ENCODE results near the gene EP400. TPM values are rescaled to one million over a fixed set of nuclear protein-coding genes. Genes with fewer than 3 reads are reported as not detected.
A peak's percentile ranks its signal among the peaks of the same experiment; 100 is the strongest.

The EP400 gene
- total RNA-seq, 1 donor = 14.5 TPM

DNA sequence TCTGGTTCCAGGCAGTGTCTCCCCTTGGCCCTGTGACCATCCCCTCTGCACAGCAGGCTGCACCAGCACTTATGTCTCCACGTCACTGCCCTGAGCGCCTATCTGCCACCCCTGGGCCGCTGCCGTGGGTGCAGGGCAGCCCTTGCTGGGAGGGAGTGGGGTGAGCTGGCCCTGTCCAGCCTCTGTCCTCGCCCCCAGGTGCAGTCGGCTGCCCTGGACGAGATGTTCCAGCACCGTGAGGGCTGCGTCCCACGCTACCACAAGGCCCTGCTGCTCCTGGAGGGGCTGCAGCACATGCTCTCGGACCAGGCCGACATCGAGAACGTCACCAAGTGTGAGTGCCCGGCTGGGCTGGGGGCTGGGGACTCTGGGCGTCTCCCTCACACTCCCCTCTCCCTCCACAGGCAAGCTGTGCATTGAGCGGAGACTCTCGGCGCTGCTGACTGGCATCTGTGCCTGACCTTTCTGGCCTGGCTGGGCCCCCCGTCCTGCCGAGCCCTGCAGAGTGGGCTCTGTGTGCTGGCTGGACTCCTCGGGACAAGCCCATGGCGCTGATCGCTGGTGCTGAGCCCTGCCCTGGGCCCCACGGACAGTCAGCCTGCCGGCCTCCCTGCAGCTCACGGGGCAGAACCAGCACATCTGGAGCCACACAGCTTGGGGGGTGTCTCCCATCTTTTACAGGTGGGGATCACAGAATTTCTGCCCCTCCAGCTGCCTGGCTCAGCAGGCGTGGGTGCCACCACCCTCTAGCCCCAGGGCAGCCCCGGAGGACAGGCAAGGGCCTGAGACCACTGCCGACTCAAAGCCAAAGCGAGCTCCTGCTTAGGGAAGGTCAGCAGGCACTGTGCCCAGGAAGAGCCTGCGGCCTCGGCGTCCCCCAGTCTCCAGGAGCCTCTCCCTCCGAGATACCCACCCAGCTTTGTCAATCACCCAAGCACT is 28.6 kb upstream of the EP400 start:
- DNase-seq (ENCODE audit: insufficient read length, low spot score, missing footprints) = peak; percentile 83
- no peaks in the 10 kb centered on the region for H4K20me1 ChIP-seq (ENCODE audit: insufficient read depth, low read length)
- H3K36me3 ChIP-seq (ENCODE audit: insufficient read depth, low read length) = peaks cover 13% of the 10 kb centered on the region
- H3K4me3 ChIP-seq (ENCODE audit: insufficient read depth, low read length) = no peak overlapping the region
- H3K27ac ChIP-seq (ENCODE audit: low read depth, low read length) = no peak overlapping the region
- no peak overlapping the region for H2AFZ ChIP-seq (ENCODE audit: low read length)
- no peaks in the 10 kb centered on the region for H3K4me1 ChIP-seq (ENCODE audit: insufficient read depth, low read length)
- H3K9me3 ChIP-seq (ENCODE audit: low read depth, low read length) = no peaks in the 10 kb centered on the region
- H3K4me2 ChIP-seq (ENCODE audit: insufficient read depth, low read length) = no peak overlapping the region
- no peaks in the 10 kb centered on the region for H3K27me3 ChIP-seq (ENCODE audit: insufficient read depth, low read length)
- TF ChIP-seq CTCF (IDR thresholded peaks at IDR 0.05; ENCODE audit: extremely low read depth, low read depth, low read length) = no peak
- no peaks in the 10 kb centered on the region for H3K79me2 ChIP-seq (ENCODE audit: insufficient read depth, low read length)

DNA sequence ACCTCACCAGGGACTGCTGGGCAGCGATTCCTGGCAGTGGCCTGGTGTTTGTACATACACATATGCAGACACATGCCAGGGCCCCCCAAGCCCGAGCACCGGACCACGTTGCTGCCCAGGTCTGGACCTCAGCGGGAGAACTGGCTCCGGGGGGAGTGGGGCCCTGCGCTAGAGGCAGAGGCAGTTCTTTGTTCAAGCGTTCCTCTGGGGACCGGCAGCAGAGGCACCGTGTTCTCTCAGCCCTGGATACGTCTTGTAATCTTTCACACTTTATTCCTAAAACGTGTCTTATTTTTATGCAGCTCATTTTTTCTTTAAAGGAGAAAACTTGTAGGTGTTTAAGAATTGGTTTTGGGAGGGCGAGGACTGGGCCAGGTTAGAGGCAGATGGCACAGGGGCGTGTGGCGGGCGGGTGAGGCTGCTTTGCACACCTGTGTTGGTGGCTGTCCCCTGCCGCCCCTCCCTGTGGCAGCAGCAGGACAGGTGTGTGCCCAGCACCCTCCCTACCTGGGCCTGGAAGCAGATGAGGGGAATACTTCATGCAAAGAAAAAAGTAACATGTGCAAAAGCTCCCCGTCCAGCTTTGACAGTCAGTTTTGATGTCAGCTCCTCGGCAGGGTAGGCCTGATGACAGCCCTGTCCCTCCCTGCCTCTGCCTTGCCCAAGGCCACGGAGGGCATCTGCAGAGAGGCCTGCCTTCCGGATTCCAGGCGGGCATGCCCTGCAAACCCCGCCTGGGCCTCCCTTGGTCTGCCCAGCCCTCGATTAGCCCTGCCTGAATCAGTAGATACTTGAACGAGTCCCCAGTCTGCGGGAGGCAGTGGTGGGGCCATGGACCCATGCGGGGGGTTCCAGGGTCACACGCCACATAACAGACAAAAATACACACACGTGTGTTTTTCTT is 27.6 kb upstream of the EP400 start:
- H3K4me1 ChIP-seq (ENCODE audit: insufficient read depth, low read length) = no peaks in the 10 kb centered on the region
- no peak overlapping the region for H2AFZ ChIP-seq (ENCODE audit: low read length)
- H3K27me3 ChIP-seq (ENCODE audit: insufficient read depth, low read length) = no peaks in the 10 kb centered on the region
- peaks cover 9% of the 10 kb centered on the region for H3K36me3 ChIP-seq (ENCODE audit: insufficient read depth, low read length)
- H3K4me3 ChIP-seq (ENCODE audit: insufficient read depth, low read length) = no peak overlapping the region
- TF ChIP-seq CTCF (IDR thresholded peaks at IDR 0.05; ENCODE audit: extremely low read depth, low read depth, low read length) = no peak
- no peaks in the 10 kb centered on the region for H3K9me3 ChIP-seq (ENCODE audit: low read depth, low read length)
- H3K27ac ChIP-seq (ENCODE audit: low read depth, low read length) = no peak overlapping the region
- H3K79me2 ChIP-seq (ENCODE audit: insufficient read depth, low read length) = no peaks in the 10 kb centered on the region
- H3K4me2 ChIP-seq (ENCODE audit: insufficient read depth, low read length) = no peak overlapping the region
- DNase-seq (ENCODE audit: insufficient read length, low spot score, missing footprints) = peak; percentile 73
- no peaks in the 10 kb centered on the region for H4K20me1 ChIP-seq (ENCODE audit: insufficient read depth, low read length)

GRCh38 chr12:131922772-131923171 is 27.0 kb upstream of the EP400 start:
- Histone ChIP-seq H3K4me3 (ENCODE audit: insufficient read depth, low read length) (no peak overlapping the region), H3K36me3 (ENCODE audit: insufficient read depth, low read length) (peaks cover 9% of the 10 kb centered on the region), H3K27ac (ENCODE audit: low read depth, low read length) (no peak overlapping the region), H3K79me2 (ENCODE audit: insufficient read depth, low read length) (no peaks in the 10 kb centered on the region), H2AFZ (ENCODE audit: low read length) (no peak overlapping the region), H3K9me3 (ENCODE audit: low read depth, low read length) (no peaks in the 10 kb centered on the region), H3K27me3 (ENCODE audit: insufficient read depth, low read length) (no peaks in the 10 kb centered on the region), H4K20me1 (ENCODE audit: insufficient read depth, low read length) (no peaks in the 10 kb centered on the region), H3K4me1 (ENCODE audit: insufficient read depth, low read length) (no peaks in the 10 kb centered on the region), H3K4me2 (ENCODE audit: insufficient read depth, low read length) (no peak overlapping the region)
- peak; percentile 72 for DNase-seq (ENCODE audit: insufficient read length, low spot score, missing footprints)
- no peak for TF ChIP-seq CTCF (IDR thresholded peaks at IDR 0.05; ENCODE audit: extremely low read depth, low read depth, low read length)
